Peyer's patch (tissue), 4 donors: ENCODE data around the gene BLOC1S5.

ENCODE experiments used
- CTCF ChIP-seq, 6 experiments: fragments of 450-650 bp in 4 of 6; fragments of 200-600 bp in 2 of 6; sonication (generic) in 1 of 6; IDR thresholded peaks; one replicate each; pipeline ENCODE4 v1.5.1; 2017 to 2019; ENCODE audit warnings: antibody characterized with exemption in 6 of 6, mild to moderate bottlenecking in 3 of 6, moderate library complexity in 1 of 6
- POLR2A ChIP-seq, 2 donors: fragments of 450-650 bp; IDR thresholded peaks; one replicate each; pipeline ENCODE4 v1.5.1; 2017; ENCODE audit warnings: antibody characterized with exemption in 2 of 2, mild to moderate bottlenecking in 2 of 2, moderate library complexity in 2 of 2

- TF ChIP-seq CTCF (IDR thresholded peaks at IDR 0.05) = no peak
- no peak for TF ChIP-seq POLR2A (IDR thresholded peaks at IDR 0.05)
These were observed 22.6 kb upstream of the BLOC1S5 start for GRCh38 chr6:8086755-8087306.
